GM12874 (cell line): ENCODE measurements around the gene NFIB.

Source experiments
- TF ChIP-seq, protein P1 (sequence below): IDR thresholded peaks from 2 replicates; pipeline ENCODE4 v1.5.1; 2011; ENCODE audit warnings: low read depth, mild to moderate bottlenecking, control low read depth, low read length, moderate library complexity; ENCODE audit not compliant: insufficient read depth

NFIB gene

DNA sequence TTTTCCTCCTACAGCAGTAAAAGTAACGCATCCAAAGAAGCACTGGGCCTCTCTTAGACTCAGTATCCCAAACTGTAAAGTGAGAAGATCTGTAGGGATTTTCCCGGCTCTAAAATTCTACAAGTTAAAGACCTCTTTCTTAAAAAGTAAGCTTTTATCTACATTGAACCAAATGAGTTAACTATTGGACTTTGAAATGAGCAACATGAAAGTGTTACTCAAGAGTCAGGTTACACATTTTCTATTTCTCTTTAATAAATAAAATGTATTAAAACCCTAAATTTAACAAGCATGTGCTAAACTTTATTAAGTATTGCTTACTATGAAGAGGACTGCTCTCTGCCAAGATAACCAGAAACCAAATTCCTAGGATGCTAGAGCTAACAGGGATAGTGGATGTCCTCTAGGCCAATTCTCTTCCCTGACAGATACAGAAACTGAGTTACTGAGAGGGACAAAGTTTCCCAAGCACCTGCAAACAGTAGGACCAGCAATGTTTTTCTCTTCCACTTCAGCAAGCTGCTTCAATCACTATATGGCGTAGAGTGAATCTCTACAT, 21.7 kb downstream of the NFIB start:
- TF ChIP-seq, protein P1, sequence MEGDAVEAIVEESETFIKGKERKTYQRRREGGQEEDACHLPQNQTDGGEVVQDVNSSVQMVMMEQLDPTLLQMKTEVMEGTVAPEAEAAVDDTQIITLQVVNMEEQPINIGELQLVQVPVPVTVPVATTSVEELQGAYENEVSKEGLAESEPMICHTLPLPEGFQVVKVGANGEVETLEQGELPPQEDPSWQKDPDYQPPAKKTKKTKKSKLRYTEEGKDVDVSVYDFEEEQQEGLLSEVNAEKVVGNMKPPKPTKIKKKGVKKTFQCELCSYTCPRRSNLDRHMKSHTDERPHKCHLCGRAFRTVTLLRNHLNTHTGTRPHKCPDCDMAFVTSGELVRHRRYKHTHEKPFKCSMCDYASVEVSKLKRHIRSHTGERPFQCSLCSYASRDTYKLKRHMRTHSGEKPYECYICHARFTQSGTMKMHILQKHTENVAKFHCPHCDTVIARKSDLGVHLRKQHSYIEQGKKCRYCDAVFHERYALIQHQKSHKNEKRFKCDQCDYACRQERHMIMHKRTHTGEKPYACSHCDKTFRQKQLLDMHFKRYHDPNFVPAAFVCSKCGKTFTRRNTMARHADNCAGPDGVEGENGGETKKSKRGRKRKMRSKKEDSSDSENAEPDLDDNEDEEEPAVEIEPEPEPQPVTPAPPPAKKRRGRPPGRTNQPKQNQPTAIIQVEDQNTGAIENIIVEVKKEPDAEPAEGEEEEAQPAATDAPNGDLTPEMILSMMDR: no peak

DNA sequence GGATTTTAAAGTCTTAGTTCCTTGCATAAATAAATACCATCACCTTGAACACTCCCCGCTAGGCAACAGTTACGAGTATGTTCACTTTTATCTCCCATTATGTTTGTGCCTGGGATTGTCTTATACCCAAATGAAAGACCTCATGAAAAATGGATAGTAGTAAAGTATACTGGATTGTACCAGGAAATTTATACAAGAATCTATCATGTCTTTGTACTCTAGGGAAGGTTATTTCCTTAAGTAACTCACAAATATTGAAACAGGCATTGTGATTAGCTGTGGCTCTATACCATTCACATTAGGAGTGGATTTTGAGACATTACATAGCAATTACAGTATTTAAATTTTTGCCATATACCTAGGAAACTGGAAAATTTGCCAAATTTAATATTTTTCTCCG, 24.0 kb downstream of the NFIB start:
- TF ChIP-seq, protein P1: no peak

DNA sequence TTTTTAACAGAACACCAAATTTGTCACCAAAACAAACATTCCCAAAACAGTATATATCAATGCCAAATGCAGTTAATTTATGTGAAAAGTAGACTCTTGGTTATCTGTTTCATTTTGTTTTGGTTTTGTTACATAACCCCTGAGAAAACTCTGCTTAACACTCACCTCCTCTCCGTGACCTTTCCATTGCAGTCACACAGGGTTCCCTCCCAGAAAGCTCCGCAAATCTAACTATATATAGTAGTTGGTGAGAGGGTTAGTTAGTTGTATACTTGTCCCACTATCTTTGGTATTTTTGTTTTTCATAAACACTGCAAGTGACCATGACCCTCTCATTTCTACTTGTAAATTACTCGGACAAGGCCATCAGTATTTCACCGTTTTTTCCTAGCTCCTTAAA, 25.5 kb downstream of the NFIB start:
- TF ChIP-seq, protein P1: no peak

DNA sequence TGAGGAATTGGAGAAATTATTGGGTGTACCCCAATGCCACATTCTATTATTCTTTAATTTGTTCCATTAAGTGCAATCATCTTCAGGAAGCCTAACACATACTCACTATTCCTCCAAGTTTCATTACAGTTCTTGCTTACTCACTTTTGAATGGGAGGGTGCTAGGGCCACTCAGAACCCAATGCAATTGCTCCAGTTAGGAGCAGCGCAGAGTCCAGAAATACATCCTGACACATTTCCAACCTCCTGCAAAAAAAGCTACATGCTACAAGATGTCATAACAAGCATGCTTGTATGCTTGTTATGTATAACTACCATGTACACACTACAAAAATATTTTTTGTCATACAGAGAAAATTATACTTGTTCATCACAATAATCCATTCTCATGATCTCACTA, 27.8 kb downstream of the NFIB start:
- TF ChIP-seq, protein P1: no peak

DNA sequence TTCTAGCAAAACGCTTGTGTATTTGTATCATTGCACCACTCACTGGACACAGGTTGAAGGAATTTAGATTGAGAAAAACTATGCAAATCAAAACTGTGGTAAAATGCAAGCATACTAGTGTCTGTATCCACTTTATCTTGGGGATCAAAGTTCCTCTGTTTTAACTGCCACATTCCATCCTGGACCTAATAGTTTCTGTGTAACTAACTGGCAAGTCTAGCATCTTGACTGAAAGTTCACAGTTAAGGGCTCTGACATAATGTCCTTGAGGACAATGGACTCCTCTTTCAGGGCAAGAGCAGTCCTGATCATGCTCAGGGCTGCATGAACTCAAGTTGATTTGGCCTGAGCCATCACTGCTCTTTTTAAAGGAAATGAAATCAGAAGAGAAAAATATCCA, 30.7 kb downstream of the NFIB start:
- TF ChIP-seq, protein P1: no peak

DNA sequence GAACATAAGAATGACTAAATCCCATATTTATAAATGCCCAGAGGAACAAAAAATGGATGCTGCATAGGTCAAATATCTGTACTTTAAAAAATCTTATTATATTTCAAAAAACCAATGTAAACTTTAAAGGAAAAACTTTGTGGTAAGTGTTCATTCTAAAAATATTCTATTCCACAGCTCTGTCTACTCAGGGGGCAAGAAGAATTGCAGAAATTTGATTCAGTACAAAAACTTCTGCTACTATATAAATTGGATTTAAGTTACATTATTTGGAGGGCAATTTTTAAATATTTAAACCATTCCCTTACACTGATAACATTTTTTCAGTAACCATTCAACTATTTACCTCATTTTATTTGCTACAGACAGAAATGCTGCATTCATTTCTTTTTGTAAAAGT, 32.1 kb downstream of the NFIB start:
- TF ChIP-seq, protein P1: no peak

DNA sequence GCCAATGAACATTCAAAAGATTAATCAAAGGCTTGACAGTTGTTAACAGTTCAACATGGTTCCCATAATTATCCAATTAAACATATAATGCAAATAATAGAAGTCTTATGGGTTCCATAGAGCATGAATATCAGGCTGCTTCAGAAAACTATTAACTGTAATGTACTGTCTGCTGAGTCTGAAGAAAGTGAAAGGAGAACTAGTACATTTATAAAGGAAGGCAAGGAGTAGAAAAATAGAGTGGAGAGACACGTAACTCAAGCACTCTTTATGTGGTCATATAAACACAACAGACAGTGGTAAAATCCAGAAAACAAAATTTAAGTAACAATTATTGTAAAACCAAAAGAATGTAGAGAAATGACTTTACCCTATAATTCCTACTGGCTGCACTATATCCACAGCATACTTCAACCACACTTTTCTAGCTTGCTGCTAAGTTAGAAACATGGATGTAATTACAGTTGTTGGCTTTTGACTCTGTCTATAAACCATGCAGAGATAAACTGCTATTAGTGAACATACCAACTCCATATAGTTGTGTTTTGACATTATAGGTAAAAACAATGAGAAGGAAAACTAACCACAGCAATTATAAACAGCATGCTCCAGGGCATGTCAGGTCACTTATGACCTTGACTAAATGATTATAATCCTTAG, 32.7 kb downstream of the NFIB start:
- TF ChIP-seq, protein P1: no peak
